Activated CD8-positive, alpha-beta memory T cell treated with anti-CD3 and anti-CD28 coated beads, Interleukin-2, amount 50 U/mL, for 24 hours (primary cell): ENCODE data around the gene TMEM38A.

Experiments used
- DNase-seq: peaks from one replicate; pipeline ENCODE4 v3.0.0-alpha.2; 2020; ENCODE audit errors: extremely low read depth

Gene TMEM38A

DNA sequence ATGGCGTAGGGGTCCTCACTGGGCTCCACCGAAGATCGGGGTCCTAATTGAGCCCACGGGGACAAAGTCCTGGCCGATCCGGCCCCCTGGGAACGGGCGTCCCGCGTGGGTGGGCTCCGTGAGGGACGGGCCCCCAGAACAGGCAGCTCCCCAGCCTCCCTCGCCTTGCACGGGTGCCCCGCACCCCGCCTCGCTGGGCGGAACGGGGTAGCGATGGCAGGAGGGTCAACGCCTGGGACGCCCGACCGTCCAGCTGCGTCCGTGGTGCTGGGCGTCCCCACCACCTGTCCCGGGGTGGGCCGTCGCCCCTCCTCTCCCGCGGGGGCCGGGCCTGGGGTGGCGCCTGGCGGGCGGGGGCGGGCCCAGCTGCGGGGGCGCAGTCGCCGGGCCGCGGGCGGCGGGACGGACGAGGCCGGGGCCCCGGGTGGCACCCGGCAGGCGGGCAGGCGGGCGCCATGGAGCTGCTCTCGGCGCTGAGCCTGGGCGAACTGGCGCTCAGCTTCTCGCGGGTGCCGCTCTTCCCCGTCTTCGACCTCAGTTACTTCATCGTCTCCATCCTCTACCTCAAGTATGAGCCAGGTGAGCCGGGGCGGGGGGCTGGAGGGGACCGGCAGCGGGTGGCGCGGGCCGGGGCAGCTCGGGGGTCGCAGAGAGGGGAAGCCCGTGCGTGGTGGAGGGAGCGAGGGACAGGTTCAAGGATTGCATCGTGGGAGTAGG is at the start of gene TMEM38A:
Gene TMEM38A (plus strand): TSS at position 377 of the 717 bp plus-strand sequence. CDS start 79 bp downstream, at position 456.
- DNase-seq = no peak

DNA sequence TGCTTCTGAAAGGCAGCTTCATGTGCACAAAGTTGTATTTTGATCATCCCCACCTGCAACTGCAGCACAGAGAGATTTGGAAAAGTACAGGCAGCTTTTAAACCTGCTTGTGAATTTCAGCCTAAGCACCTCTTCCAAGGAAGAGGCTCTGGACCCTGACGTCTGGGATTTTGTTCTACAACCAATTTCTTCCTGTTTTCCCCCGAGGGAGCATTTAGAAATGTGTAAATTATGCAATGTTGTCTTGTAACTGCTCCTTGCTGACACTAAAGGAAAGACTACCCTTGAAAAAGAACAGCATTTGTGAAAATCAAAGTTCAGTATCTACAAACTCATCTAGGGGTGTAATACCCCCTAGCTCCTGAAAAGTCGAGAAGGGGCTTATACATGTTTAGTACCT is 48.3 kb upstream of the TMEM38A start:
- DNase-seq = no peak

- no peak for DNase-seq
Observed at GRCh38 chr19:16613841-16614240, 47.1 kb upstream of the TMEM38A start.

DNA sequence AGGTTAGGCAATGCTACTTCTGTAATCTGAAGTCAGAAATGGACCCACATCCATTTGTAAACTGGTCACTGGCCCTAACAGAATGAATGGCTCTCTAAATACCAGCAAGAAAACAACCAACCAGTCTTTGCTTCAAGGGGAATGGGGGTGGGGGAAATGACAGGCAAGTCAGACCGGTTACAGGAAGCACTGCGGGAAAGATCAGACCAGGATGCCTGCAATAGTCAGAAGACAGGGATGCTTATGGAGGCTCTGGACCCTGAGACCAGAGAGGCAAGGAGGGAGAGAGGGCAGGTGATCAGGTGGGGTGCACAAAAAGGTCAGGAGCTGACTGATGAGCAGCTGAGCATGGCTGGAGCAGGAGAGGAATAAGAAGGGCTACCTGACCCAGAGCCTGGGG is 46.0 kb upstream of the TMEM38A start:
- DNase-seq = no peak

GRCh38 chr19:16615808-16616207 is 45.1 kb upstream of the TMEM38A start:
- DNase-seq = no peak

DNA sequence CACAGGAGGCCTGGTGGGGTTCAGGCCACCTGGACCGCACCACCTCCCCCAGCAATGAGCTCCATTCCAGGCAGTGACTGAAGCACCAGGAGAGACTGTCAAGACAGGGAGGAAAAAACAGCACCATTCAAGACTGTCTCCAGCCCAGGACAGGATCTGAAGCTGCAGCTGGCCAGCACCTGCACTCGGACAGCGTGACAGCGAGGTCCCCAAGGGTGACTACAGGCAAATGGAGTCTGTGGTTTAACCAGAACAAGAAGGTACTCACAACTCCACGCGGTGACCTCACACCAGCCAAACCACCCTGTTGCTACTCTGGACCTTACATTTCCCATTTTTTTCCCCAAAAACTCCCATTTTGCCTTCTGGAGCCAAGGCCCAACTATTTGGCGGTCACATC is 42.7 kb upstream of the TMEM38A start:
- DNase-seq = no peak

DNA sequence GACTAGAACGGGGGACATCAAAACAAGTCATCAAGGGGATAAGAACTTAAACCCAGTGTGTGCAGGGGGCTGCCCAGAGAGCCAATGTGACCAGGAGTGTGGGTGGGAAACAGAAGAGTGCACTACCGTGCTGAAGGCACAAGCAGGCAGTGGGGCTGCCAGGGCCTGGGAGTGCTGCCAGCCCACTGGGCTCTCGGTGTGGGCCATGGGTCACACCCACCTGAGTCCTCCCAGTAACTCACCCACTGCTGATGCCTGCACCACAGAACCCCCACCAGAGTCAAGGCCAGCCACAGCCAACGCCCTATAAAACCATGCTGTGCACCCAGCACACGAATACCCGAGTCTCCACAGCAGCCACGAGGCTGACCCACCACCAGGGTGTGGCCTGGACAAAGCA is 41.5 kb upstream of the TMEM38A start:
- DNase-seq = no peak

GRCh38 chr19:16620018-16620417 is 40.9 kb upstream of the TMEM38A start:
- DNase-seq = no peak

DNA sequence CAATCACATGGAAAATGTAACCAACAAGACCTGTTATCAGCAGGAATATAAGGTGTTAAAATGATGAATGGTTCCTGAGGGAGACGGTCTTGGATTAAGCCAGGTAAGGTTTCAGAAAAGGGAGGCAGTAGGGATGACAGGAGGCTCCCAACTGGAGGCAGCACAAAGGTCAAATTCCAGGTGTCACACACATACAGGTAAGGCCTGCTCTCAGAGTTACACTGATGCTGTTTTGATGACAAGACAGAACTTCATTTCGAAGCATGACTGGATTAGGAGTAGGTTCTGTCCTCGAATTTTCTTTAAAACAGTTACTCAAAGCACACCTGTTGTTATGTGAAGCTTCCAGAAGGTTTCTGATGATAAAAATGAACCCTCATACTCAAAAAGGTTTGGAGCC is 40.4 kb upstream of the TMEM38A start:
- no peak for DNase-seq

GRCh38 chr19:16621165-16621800 is 39.7 kb upstream of the TMEM38A start:
- DNase-seq = no peak

DNA sequence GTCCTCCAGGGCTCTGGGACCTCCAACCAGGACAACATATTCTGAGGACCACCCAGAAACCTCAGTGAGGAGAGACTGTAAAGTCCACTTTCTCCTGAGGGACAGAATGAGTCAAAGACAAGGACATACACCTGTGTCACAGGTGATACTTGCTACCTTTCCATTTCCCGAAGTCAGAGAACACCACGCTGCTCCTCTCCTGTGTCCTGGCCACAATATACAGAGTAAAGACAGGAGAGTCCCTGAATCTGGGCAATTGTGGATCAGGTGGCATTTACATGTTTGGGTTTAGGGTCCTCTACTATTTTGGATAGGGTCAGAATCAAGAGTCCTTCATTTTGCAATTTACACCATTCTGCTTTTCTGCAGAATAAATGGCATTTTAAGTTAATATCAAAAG is 37.9 kb upstream of the TMEM38A start:
- DNase-seq = no peak

GRCh38 chr19:16623576-16623975 is 37.4 kb upstream of the TMEM38A start:
- DNase-seq = no peak

DNA sequence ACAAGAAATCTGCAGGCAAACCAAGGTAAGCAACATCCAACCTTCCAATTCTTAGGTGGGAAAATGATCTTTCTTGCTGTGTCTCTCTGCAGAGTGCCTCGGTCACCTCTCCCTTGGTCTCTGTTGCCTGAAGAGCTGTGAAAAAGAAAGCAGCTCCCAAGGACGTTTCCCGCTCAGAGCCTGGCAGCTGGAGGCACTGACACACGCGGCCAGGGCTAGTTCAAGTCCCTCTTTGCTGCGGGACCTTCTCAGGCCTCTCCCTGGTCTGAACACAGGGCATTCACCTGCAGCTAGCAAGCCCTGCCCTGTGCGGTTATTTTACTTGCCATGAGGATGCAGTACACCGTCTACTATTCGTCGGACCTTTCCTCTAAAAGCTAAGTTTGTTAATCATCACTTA is 36.7 kb upstream of the TMEM38A start:
- DNase-seq = no peak

- DNase-seq = no peak
Observed at GRCh38 chr19:16625163-16625958, 35.6 kb upstream of the TMEM38A start.

DNA sequence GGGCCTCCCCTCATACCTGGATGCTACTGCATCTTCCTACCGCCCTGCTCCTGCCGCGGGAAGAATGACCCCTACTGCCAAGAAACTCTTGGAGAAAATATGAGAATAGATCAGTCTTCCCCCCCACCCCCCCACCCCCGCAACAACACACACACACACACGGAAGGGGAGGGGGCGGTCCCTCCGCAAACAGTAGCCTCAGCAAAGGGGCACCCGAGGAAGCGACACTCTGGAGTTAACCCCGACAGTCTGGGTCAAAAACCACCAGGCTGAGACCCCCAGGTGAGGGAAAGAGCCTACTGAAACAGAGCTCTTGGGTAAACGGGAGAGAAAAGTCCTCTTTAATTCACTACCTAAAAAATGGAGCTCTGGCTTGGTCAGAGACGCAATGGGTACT is 34.1 kb upstream of the TMEM38A start:
- no peak for DNase-seq

- DNase-seq = no peak
Observed at GRCh38 chr19:16627193-16627927, 33.6 kb upstream of the TMEM38A start.

DNA sequence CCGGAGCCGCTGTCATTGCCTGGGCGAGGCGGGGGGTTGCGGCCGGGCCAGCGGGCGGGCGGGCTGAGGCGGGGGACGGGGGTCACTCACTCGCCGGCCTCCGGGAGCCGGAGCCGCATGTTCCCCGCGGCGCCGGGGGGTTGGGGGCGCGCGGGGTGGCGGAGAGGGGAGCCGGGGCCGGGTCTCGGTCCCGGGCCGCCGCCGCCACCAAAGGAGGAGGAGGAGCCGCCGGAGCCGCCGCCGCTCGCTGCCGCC is 33.1 kb upstream of the TMEM38A start:
- DNase-seq = no peak

DNA sequence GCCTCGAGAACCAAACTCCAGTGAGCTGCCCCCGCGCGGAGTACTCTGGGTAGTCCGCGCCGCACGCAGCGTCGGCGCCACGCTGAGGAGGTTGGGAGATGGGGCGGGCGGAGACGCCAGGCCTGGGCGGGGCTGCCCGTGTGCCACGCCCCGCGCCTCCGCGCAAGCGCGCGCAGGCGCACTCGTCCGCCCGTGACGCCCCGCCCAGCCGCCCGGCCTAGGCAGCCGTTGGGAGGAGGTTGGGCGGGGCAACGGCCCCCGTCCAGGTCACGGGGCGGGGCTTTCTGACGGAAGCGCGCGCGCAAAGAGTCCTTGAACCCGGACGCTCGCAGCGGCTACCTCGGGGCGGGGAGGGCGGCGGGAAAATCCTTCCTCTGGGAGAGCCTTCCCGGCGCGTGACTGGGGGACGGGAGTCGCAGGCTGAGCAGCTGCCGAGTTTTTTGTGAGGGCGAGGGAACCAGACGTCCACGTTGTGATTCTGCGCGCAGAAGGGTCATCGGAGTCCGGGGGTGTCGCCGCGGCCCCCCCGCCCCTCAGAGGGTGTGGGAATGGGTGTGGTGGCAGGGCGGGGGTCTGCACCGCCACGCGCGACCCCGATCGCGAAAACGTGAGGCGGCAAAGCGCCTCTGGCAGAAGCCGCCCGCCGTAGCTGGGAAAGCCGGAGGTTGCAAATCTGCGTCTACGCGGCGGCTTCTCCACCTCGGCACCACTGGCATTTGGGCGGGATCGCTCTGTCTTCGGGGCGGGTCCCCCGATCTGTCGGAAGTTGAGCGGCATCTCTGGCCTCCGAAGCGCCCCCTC is 32.6 kb upstream of the TMEM38A start, which contains the start of gene MED26:
Gene MED26 (minus strand): TSS at position 22 of the 801 bp plus-strand sequence. CDS start 261 bp downstream, outside the sequence.
- DNase-seq = peak; percentile 77

DNA sequence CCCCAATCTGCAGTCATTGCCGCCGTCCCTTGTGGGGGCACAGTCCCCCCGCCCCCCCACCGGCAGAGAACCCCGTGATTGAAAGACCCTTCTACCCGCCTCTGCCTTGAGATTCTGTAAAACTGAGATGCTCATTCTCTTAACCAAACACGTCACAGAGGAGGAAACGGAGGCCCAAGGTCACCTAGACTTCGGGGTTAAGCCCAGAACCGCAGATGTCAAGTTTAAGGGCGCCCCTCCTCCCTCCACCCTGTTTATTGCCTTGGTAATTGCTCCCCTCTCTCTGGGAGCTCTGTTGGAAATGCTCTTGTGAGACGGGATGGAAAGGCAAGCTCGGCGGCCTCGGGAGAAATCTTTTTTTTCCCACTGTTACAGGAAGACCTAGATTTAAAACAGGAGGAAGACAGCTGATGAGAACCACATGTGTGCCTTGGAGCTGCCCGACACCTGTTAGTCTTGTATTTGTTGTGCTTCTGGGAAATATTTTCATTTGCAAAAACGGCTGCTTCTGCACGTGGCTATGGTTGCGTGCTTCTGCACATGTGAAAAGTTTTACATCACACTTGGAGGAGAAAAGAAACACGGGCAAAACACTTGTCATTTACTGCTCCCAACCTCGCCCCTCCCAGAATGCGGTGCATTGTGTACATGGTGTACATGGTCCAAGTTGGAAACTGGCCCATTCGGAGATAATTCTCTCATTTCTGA is 31.8 kb upstream of the TMEM38A start:
- DNase-seq = no peak

GRCh38 chr19:16631465-16631864 is 29.5 kb upstream of the TMEM38A start:
- no peak for DNase-seq

- no peak for DNase-seq
Observed at GRCh38 chr19:16637535-16637934, 23.4 kb upstream of the TMEM38A start.
